ENCODE results near the gene DIS3L2. TPM values are rescaled to one million over a fixed set of nuclear protein-coding genes. Genes with fewer than 3 reads are reported as not detected.
"Not testable (repeated sequence)": the region's sequence is repeated elsewhere in the genome, so short reads cannot be mapped to it uniquely, and the experiment has no call there.

Gene DIS3L2
- total RNA-seq, 1 donor from 2014 or later: 18.6 TPM

DNA sequence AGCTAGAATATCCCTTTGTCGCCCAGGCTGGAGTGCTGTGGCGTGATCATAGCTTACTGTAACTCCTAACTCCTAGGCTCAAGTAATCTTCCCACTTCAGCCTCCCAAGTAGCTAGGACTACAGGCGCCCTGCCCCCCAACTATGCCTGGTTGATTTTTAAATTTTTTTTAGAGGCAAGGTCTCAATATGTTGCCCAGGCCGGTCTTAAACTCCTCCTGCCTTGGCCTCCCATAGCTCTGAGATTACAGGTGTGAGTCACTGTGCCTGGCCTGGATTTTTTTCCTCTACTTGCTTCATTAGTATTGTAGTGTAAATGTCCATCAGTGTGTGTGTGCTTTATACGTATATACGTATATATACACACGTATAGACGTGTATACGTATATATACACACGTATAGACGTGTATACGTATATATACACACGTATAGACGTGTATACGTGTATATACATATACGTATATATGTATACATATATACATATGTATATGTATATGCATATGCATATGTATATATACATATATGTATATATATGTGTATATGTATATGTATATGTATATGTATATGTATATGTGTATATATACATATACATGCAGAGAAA is 124.4 kb downstream of the DIS3L2 start:
- intact Hi-C loops (cut with DNase I): no loop called here
- DNase-seq (ENCODE audit: low spot score): no peak

DNA sequence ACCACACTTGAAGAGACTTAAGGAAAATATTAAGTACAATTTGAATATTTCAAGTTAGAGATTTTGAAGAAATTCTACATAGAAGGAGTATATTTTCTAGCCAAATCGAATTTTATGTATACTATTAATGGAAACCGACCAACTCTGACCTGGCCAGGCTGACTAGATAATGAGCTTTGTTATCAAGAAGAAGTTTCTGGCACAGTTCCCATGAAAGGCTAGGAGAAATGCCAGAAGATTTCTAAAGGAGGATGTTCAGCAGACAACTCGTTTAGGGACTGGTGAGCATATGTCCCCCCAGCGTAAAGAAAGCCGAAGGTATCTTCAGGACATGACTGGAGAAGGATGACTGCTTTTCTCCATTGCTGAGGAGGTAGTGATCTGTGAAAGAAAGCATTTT is 127.3 kb downstream of the DIS3L2 start:
- DNase-seq (ENCODE audit: low spot score): no peak
- intact Hi-C loops (cut with DNase I): no loop called here

DNA sequence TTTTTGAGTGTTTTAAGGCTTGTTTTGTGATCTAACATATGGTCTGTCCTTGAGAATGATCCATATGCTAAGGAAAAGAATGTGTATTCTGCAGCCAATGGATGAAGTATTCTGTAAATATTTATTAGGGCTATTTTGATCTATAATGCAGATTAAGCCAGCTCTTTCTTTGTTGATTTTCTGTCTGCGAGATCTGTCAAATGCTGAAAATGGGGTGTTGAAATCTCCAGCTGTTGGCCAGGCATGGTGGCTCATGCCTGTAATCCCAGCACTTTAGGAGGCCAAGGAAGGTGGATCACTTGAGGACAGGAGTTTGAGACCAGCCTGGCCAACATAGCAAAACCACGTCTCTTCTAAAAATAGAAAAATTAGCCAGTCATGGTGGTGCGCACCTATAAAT is 132.7 kb downstream of the DIS3L2 start:
- intact Hi-C loops (cut with DNase I): no loop called here
- DNase-seq (ENCODE audit: low spot score): no peak

- intact Hi-C loops (cut with DNase I): no loop called here
- DNase-seq (ENCODE audit: low spot score): no peak
These were observed 133.4 kb downstream of the DIS3L2 start for GRCh38 chr2:232094883-232095282.

- no peak for DNase-seq (ENCODE audit: low spot score)
- intact Hi-C loops (cut with DNase I): no loop called here
These were observed 135.7 kb downstream of the DIS3L2 start for GRCh38 chr2:232097260-232097659.

GRCh38 chr2:232097758-232098157 is 136.2 kb downstream of the DIS3L2 start:
- intact Hi-C loops (cut with DNase I): no loop called here
- no peak for DNase-seq (ENCODE audit: low spot score)

DNA sequence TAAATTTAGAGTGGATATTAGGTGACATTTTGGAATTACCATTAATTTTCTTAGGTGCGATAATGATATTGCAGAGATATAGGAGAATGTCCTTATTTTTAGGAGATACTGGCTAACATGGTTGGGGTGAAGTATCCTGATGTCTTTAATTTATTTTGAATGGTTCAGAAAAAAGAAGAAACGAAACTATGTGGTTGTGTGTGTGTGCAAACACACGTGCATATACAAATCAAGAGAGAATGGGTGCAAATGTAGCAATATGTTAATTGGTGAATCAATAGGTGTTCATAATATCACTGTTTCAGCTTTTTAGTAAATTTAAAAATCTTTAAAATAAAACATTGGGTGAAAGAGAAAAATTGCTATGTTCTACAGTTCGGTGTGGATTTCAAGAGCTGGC is 140.9 kb downstream of the DIS3L2 start:
- intact Hi-C loops (cut with DNase I): no loop called here
- no peak for DNase-seq (ENCODE audit: low spot score)

GRCh38 chr2:232103140-232103737 is 141.7 kb downstream of the DIS3L2 start:
- intact Hi-C loops (cut with DNase I): no loop called here
- no peak for DNase-seq (ENCODE audit: low spot score)

DNA sequence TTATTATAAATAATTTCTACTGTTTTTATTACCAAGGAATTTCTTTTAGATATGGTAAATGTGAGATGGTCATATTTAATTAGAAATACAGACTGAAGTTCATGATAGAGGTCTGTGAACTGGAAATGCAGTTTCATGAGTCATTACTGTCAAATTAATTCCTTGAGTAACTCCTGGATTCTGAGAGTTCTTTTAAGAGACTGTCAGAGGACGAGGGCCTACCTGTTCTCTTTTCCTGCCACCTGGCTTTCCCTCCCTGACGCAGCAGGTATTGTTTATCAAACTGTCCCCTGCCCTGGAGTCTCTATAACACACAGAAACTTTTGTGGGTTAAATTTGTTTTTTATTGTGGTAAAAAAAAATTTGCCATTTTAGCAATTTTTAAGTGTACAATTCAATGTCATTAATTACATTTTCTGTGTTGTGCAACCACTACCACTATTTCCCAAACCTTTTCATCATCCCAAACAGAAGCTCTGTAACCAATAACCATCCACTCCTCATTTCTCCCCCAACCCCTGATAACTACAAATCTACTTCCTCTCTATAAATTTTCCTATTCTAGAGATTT is 142.6 kb downstream of the DIS3L2 start:
- DNase-seq (ENCODE audit: low spot score): no peak
- intact Hi-C loops (cut with DNase I): no loop called here

GRCh38 chr2:232111551-232111950 is 150.0 kb downstream of the DIS3L2 start:
- intact Hi-C loops (cut with DNase I): no loop called here
- no peak for DNase-seq (ENCODE audit: low spot score)

DNA sequence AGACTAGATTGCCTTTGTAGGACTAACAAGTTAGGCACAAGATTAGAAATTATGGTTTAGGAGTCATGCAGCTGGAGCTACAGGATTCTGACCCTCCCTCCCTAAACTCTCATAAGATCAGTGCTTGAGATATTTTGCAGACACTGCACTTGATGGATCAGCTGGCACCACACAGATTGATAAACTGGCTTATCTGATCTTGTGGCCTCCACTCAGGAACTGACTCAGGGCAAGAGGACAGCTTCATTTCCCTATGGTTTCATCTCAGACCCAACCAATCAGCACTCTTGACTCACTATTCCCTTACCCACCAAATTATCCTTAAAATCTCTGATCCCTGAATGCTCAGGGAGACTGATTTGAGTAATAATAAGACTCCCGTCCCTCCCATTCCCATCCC is 152.3 kb downstream of the DIS3L2 start:
- DNase-seq (ENCODE audit: low spot score): no peak

GRCh38 chr2:232115728-232116361 is 154.3 kb downstream of the DIS3L2 start:
- intact Hi-C loops (cut with DNase I); DNase-seq (ENCODE audit: low spot score): not testable (repeated sequence)

More for the DNA sequence above, 152.3 kb downstream of the DIS3L2 start:
- intact Hi-C loops (cut with DNase I): no loop called here

DNA sequence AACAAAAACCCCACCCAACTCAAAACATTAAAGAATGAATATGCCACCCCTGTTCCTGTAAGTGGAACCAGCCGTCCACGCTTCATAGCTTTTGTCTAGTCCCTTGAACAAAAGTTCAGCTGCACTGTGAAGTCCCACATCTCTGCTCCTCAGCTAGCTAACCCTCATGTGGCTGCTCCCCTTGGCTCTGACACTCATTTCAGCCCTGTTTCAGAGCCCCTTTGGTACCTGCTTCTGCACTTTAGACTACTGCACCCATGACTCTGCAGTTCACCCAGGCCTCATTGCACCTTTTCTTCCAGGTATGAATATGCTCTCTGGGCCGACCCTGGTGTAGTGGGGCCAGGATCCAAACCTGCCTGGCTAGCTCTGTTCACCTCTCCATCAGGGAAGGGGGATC is 155.3 kb downstream of the DIS3L2 start:
- DNase-seq (ENCODE audit: low spot score): no peak
- intact Hi-C loops (cut with DNase I): no loop called here

- DNase-seq (ENCODE audit: low spot score): no peak
- intact Hi-C loops (cut with DNase I): no loop called here
These were observed 155.9 kb downstream of the DIS3L2 start for GRCh38 chr2:232117413-232117812.

GRCh38 chr2:232120911-232121310 is 159.4 kb downstream of the DIS3L2 start:
- no peak for DNase-seq (ENCODE audit: low spot score)
- intact Hi-C loops (cut with DNase I): no loop called here

DNA sequence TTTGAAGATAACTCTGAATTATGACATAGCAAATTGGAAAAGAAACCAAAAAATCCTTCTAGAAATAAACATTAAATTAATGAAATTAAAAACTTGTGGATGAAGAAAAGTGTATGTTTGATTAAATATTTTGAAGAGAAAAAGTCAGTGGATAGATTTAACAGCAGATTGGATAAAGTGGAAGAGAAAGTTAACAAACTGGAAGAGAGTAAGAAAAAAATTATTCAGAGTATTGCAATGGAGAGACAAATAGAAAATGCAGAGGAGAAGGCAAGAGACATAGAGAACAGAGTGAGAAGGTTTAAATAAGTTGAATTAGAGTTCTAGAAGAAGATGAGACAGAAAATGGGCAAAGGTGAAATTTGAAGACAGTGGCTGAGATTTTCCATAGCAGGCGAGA is 162.8 kb downstream of the DIS3L2 start:
- intact Hi-C loops (cut with DNase I): no loop called here
- DNase-seq (ENCODE audit: low spot score): no peak

- intact Hi-C loops (cut with DNase I): no loop called here
- DNase-seq (ENCODE audit: low spot score): no peak
These were observed 165.0 kb downstream of the DIS3L2 start for GRCh38 chr2:232126301-232127099.

GRCh38 chr2:232129483-232129882 is 168.0 kb downstream of the DIS3L2 start:
- DNase-seq (ENCODE audit: low spot score): no peak
- intact Hi-C loops (cut with DNase I): no loop called here

GRCh38 chr2:232132181-232132580 is 170.7 kb downstream of the DIS3L2 start:
- no peak for DNase-seq (ENCODE audit: low spot score)
- intact Hi-C loops (cut with DNase I): no loop called here

DNA sequence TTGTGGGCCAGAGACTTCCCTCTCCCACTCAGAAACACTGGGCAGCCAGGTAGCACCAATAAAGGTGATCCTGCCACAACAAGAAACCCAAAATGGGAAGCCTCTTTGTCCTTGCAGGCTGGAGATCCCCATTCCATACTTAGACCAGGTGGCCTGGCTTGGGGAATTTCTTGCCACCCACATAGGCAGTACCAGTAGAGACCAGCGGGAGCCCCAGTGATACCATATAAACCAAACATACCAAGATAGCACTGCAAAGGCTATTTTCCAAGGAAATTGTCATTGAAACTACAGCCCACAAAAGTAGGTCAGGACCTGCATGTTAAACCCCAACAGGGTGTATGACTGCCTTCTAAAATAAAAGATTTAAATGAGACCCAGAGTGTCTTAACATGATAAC is 171.6 kb downstream of the DIS3L2 start:
- intact Hi-C loops (cut with DNase I): no loop called here
- DNase-seq (ENCODE audit: low spot score): no peak

Measured in cardiac septum (tissue), 1 donor.